ENCODE results near the gene KDM1B. TPM values are rescaled to one million over a fixed set of nuclear protein-coding genes. Genes with fewer than 3 reads are reported as not detected.

KDM1B gene
- total and polyA plus RNA-seq, 2 donors (not counting 1 experiment from before 2014, with no cell fraction given), result 12.0 to 26.1 TPM

- Histone ChIP-seq H3K79me2 (ENCODE audit: control insufficient read depth, insufficient read depth, low read length) (peaks cover 47% of the 10 kb centered on the region), H3K27ac (ENCODE audit: insufficient read depth, low read length) (no peak overlapping the region), H3K9me3 (ENCODE audit: control insufficient read depth, insufficient read depth, low read depth, low read length) (no peaks in the 10 kb centered on the region), H3K9ac (ENCODE audit: insufficient read depth, low read length) (no peak overlapping the region), H4K20me1 (ENCODE audit: control insufficient read depth, extremely low read depth, insufficient read depth, low read length) (no peaks in the 10 kb centered on the region), H3K27me3 (ENCODE audit: control insufficient read depth, insufficient read depth, low read length) (no peaks in the 10 kb centered on the region), H3K36me3 (ENCODE audit: control insufficient read depth, insufficient read depth, low read length) (peaks cover 6% of the 10 kb centered on the region), H3K4me3 (replicated peaks in 1 of 4; ENCODE audit: control extremely low read depth in 1 of 4, insufficient read depth in 1 of 4, low read depth in 3 of 4, low read length in 4 of 4) (no peak overlapping the region), H3K4me2 (ENCODE audit: extremely low read depth, insufficient read depth, low read length) (no peak overlapping the region), H2AFZ (ENCODE audit: low read length) (no peak overlapping the region), H3K4me1 (ENCODE audit: control insufficient read depth, extremely low read depth, insufficient read depth, low read length) (no peaks in the 10 kb centered on the region)
- DNase-seq (ENCODE audit: low read depth in 2 of 2), result no peak
- TF ChIP-seq EZH2 (IDR thresholded peaks at IDR 0.05; ENCODE audit: low read length, missing control alignments), result no peak
- TF ChIP-seq CTCF (conservative IDR thresholded peaks at IDR 0.05 in 1 of 2, IDR thresholded peaks at IDR 0.05 in 1 of 2; ENCODE audit: low read depth in 1 of 2, low read length in 2 of 2), result no peak
Observed at GRCh38 chr6:18248698-18249097, 93.5 kb downstream of the KDM1B start.

- H3K27ac ChIP-seq (ENCODE audit: insufficient read depth, low read length), result no peak overlapping the region
- no peak overlapping the region for H3K4me3 ChIP-seq (replicated peaks in 1 of 4; ENCODE audit: control extremely low read depth in 1 of 4, insufficient read depth in 1 of 4, low read depth in 3 of 4, low read length in 4 of 4)
- no peak overlapping the region for H3K9ac ChIP-seq (ENCODE audit: insufficient read depth, low read length)
- H3K4me1 ChIP-seq (ENCODE audit: control insufficient read depth, extremely low read depth, insufficient read depth, low read length), result no peaks in the 10 kb centered on the region
- no peaks in the 10 kb centered on the region for H3K27me3 ChIP-seq (ENCODE audit: control insufficient read depth, insufficient read depth, low read length)
- no peak for TF ChIP-seq CTCF (conservative IDR thresholded peaks at IDR 0.05 in 1 of 2, IDR thresholded peaks at IDR 0.05 in 1 of 2; ENCODE audit: low read depth in 1 of 2, low read length in 2 of 2)
- TF ChIP-seq EZH2 (IDR thresholded peaks at IDR 0.05; ENCODE audit: low read length, missing control alignments), result no peak
- no peaks in the 10 kb centered on the region for H4K20me1 ChIP-seq (ENCODE audit: control insufficient read depth, extremely low read depth, insufficient read depth, low read length)
- H3K4me2 ChIP-seq (ENCODE audit: extremely low read depth, insufficient read depth, low read length), result no peak overlapping the region
- H3K9me3 ChIP-seq (ENCODE audit: control insufficient read depth, insufficient read depth, low read depth, low read length), result no peaks in the 10 kb centered on the region
- peaks cover 7% of the 10 kb centered on the region for H3K36me3 ChIP-seq (ENCODE audit: control insufficient read depth, insufficient read depth, low read length)
- no peak for DNase-seq (ENCODE audit: low read depth in 2 of 2)
- no peak overlapping the region for H2AFZ ChIP-seq (ENCODE audit: low read length)
- peaks cover 52% of the 10 kb centered on the region for H3K79me2 ChIP-seq (ENCODE audit: control insufficient read depth, insufficient read depth, low read length)
Observed at GRCh38 chr6:18249271-18249670, 94.0 kb downstream of the KDM1B start.

GRCh38 chr6:18253635-18254034 lies 98.4 kb downstream of the KDM1B start:
- no peak for TF ChIP-seq CTCF (conservative IDR thresholded peaks at IDR 0.05 in 1 of 2, IDR thresholded peaks at IDR 0.05 in 1 of 2; ENCODE audit: low read depth in 1 of 2, low read length in 2 of 2)
- TF ChIP-seq EZH2 (IDR thresholded peaks at IDR 0.05; ENCODE audit: low read length, missing control alignments), result no peak
- Histone ChIP-seq H3K36me3 (ENCODE audit: control insufficient read depth, insufficient read depth, low read length) (peaks cover 8% of the 10 kb centered on the region), H3K4me3 (replicated peaks in 1 of 4; ENCODE audit: control extremely low read depth in 1 of 4, insufficient read depth in 1 of 4, low read depth in 3 of 4, low read length in 4 of 4) (no peak overlapping the region)

More at GRCh38 chr6:18253635-18254034, 98.4 kb downstream of the KDM1B start:
- H2AFZ ChIP-seq (ENCODE audit: low read length), result no peak overlapping the region
- no peak for DNase-seq (ENCODE audit: low read depth in 2 of 2)
- no peak overlapping the region for H3K9ac ChIP-seq (ENCODE audit: insufficient read depth, low read length)
- no peaks in the 10 kb centered on the region for H3K27me3 ChIP-seq (ENCODE audit: control insufficient read depth, insufficient read depth, low read length)
- no peaks in the 10 kb centered on the region for H3K9me3 ChIP-seq (ENCODE audit: control insufficient read depth, insufficient read depth, low read depth, low read length)
- no peak overlapping the region for H3K4me2 ChIP-seq (ENCODE audit: extremely low read depth, insufficient read depth, low read length)
- no peak overlapping the region for H3K27ac ChIP-seq (ENCODE audit: insufficient read depth, low read length)
- no peaks in the 10 kb centered on the region for H3K4me1 ChIP-seq (ENCODE audit: control insufficient read depth, extremely low read depth, insufficient read depth, low read length)
- no peaks in the 10 kb centered on the region for H4K20me1 ChIP-seq (ENCODE audit: control insufficient read depth, extremely low read depth, insufficient read depth, low read length)
- H3K79me2 ChIP-seq (ENCODE audit: control insufficient read depth, insufficient read depth, low read length), result peaks cover 82% of the 10 kb centered on the region
